Measurements from ENCODE around the gene HSPB1.
A peak's percentile ranks its signal among the peaks of the same experiment; 100 is the strongest.
"Not testable (repeated sequence)": the region's sequence is repeated elsewhere in the genome, so short reads cannot be mapped to it uniquely, and the experiment has no call there.

The HSPB1 gene

GRCh38 chr7:76302347-76303201, at the start of gene HSPB1:
HSPB1 (plus strand) TSS chr7:76302673; CDS start chr7:76302713, 40 bp downstream.
- ATAC-seq = peak; percentile 53 to 56

- ATAC-seq = no peak
Measured at GRCh38 chr7:76254781-76255180, 47.7 kb upstream of the HSPB1 start.

GRCh38 chr7:76257973-76258372, 44.5 kb upstream of the HSPB1 start:
- peak in 1 of 2 donors; percentile 6 for ATAC-seq

GRCh38 chr7:76259124-76260093, 43.1 kb upstream of the HSPB1 start:
- no peak for ATAC-seq

- peak; percentile 26 to 42 for ATAC-seq
Measured at GRCh38 chr7:76260171-76260703, 42.2 kb upstream of the HSPB1 start.

GRCh38 chr7:76261329-76261728, 41.1 kb upstream of the HSPB1 start:
- no peak for ATAC-seq

GRCh38 chr7:76261931-76262330, 40.5 kb upstream of the HSPB1 start:
- no peak for ATAC-seq

- ATAC-seq = peak in 1 of 2 donors; percentile 44
Measured at GRCh38 chr7:76262683-76263402, 39.6 kb upstream of the HSPB1 start.

- no peak for ATAC-seq
Measured at GRCh38 chr7:76265299-76265698, 37.2 kb upstream of the HSPB1 start.

- no peak for ATAC-seq
Measured at GRCh38 chr7:76267107-76267893, 35.2 kb upstream of the HSPB1 start.

- ATAC-seq = no peak
Measured at GRCh38 chr7:76267894-76268183, 34.6 kb upstream of the HSPB1 start.

- ATAC-seq = no peak
Measured at GRCh38 chr7:76268376-76268775, 34.1 kb upstream of the HSPB1 start.

- no peak for ATAC-seq
Measured at GRCh38 chr7:76269895-76270294, 32.6 kb upstream of the HSPB1 start.

- not testable (repeated sequence) for ATAC-seq
Measured at GRCh38 chr7:76271384-76271783, 31.1 kb upstream of the HSPB1 start.

- ATAC-seq = no peak
Measured at GRCh38 chr7:76272142-76272541, 30.3 kb upstream of the HSPB1 start.

- ATAC-seq = no peak
Measured at GRCh38 chr7:76272851-76273497, 29.5 kb upstream of the HSPB1 start.

- ATAC-seq = no peak
Measured at GRCh38 chr7:76273503-76273902, 29.0 kb upstream of the HSPB1 start.

- no peak for ATAC-seq
Measured at GRCh38 chr7:76278540-76278939, 23.9 kb upstream of the HSPB1 start.

- ATAC-seq = no peak
Measured at GRCh38 chr7:76280408-76280807, 22.1 kb upstream of the HSPB1 start.

- peak; percentile 24 to 35 for ATAC-seq
Measured at GRCh38 chr7:76281006-76281705, 21.3 kb upstream of the HSPB1 start.

Measured in activated CD4-positive, CD25-positive, alpha-beta regulatory T cell treated with anti-CD3 and anti-CD28 coated beads, Interleukin-2, amount 50 U/mL, for 24 hours (primary cell).